GM21528 (cell line): Measurements from ENCODE around the gene HSF2BP.
"Not testable (repeated sequence)": the region's sequence is repeated elsewhere in the genome, so short reads cannot be mapped to it uniquely, and the experiment has no call there.

Experiments
- ATAC-seq: cut with Tn5 transposase; IDR thresholded peaks from one replicate; pipeline ENCODE4 v1.9.1; 2021; ENCODE audit warnings: mild to moderate bottlenecking, moderate library complexity; ENCODE audit not compliant: unreplicated experiment, low FRiP score

The HSF2BP gene

GRCh38 chr21:43653626-43654025 is 5.7 kb downstream of the HSF2BP start:
- ATAC-seq = no peak

- no peak for ATAC-seq
Observed at GRCh38 chr21:43652616-43653015, 6.7 kb downstream of the HSF2BP start.

GRCh38 chr21:43651926-43652325 is 7.4 kb downstream of the HSF2BP start:
- ATAC-seq = not testable (repeated sequence)

- ATAC-seq = no peak
Observed at GRCh38 chr21:43648171-43648570, 11.1 kb downstream of the HSF2BP start.

GRCh38 chr21:43646550-43647260 is 12.6 kb downstream of the HSF2BP start:
- peak; percentile 69 for ATAC-seq

GRCh38 chr21:43645976-43646375 is 13.3 kb downstream of the HSF2BP start:
- ATAC-seq = no peak

- no peak for ATAC-seq
Observed at GRCh38 chr21:43645136-43645891, 14.0 kb downstream of the HSF2BP start.

- no peak for ATAC-seq
Observed at GRCh38 chr21:43644609-43645008, 14.7 kb downstream of the HSF2BP start.

- no peak for ATAC-seq
Observed at GRCh38 chr21:43644071-43644470, 15.2 kb downstream of the HSF2BP start.

GRCh38 chr21:43643193-43643592 is 16.1 kb downstream of the HSF2BP start:
- ATAC-seq = no peak

GRCh38 chr21:43640400-43640799 is 18.9 kb downstream of the HSF2BP start:
- ATAC-seq = no peak

- no peak for ATAC-seq
Observed at GRCh38 chr21:43639470-43640353, 19.6 kb downstream of the HSF2BP start.

GRCh38 chr21:43637530-43638158 is 21.6 kb downstream of the HSF2BP start:
- no peak for ATAC-seq

GRCh38 chr21:43635436-43635835 is 23.9 kb downstream of the HSF2BP start:
- ATAC-seq = no peak

GRCh38 chr21:43634618-43635017 is 24.7 kb downstream of the HSF2BP start:
- no peak for ATAC-seq

GRCh38 chr21:43632373-43632905 is 26.8 kb downstream of the HSF2BP start:
- no peak for ATAC-seq

- ATAC-seq = no peak
Observed at GRCh38 chr21:43631411-43632107, 27.7 kb downstream of the HSF2BP start.

- ATAC-seq = no peak
Observed at GRCh38 chr21:43627527-43627926, 31.8 kb downstream of the HSF2BP start.

GRCh38 chr21:43626390-43626789 is 32.9 kb downstream of the HSF2BP start:
- no peak for ATAC-seq

- no peak for ATAC-seq
Observed at GRCh38 chr21:43624339-43624738, 34.9 kb downstream of the HSF2BP start.
